Natural killer cell (primary cell): ENCODE measurements around the gene MAPRE2. TPM values are rescaled to one million over a fixed set of nuclear protein-coding genes. Genes with fewer than 3 reads are reported as not detected.
A peak's percentile ranks its signal among the peaks of the same experiment; 100 is the strongest.

Experiments used
- ATAC-seq, 3 donors: fragments of 150-1000 bp in 2 of 3; fragments of 200-7000 bp in 1 of 3; cut with Tn5 transposase; 1 replicate in 1 of 3; 2 replicates in 2 of 3; pipeline ENCODE4 v1.10.0; 2021; ENCODE audit warnings: mild to moderate bottlenecking in 2 of 3, moderate library complexity in 2 of 3
- DNase-seq, 2 donors: peaks; one replicate each; pipeline versions ENCODE4 v3.0.0 to v3.0.0-alpha.2; 2013 to 2021; ENCODE audit warnings: mixed read lengths in 1 of 2
- H3K27ac ChIP-seq: one replicate; pipeline ENCODE4 v1.5.1; 2013; ENCODE audit warnings: mild to moderate bottlenecking, low read length
- H3K27me3 ChIP-seq: one replicate; pipeline ENCODE4 v1.6.1; 2013; ENCODE audit warnings: low read length; ENCODE audit not compliant: control insufficient read depth, insufficient read depth
- H3K36me3 ChIP-seq: one replicate; pipeline ENCODE4 v1.6.1; 2013; ENCODE audit warnings: low read length; ENCODE audit not compliant: control insufficient read depth, insufficient read depth
- H3K4me1 ChIP-seq: one replicate; pipeline ENCODE4 v1.6.1; 2013; ENCODE audit warnings: low read length; ENCODE audit not compliant: control insufficient read depth, insufficient read depth
- H3K4me3 ChIP-seq: one replicate; pipeline ENCODE4 v1.5.1; 2013; ENCODE audit warnings: low read length
- H3K9me3 ChIP-seq: one replicate; pipeline ENCODE4 v1.6.1; 2013; ENCODE audit warnings: low read length; ENCODE audit not compliant: control insufficient read depth, insufficient read depth
- H3K27ac Mint-ChIP-seq, 2 donors: one replicate each; pipeline ENCODE4 v1.8.0; 2022; ENCODE audit warnings: mild to moderate bottlenecking in 2 of 2, mixed read lengths in 2 of 2, moderate library complexity in 1 of 2
- H3K27me3 Mint-ChIP-seq, 2 donors: one replicate each; pipeline ENCODE4 v1.8.0; 2022; ENCODE audit warnings: low read depth in 2 of 2, mixed read lengths in 2 of 2
- H3K36me3 Mint-ChIP-seq: one replicate; pipeline ENCODE4 v1.8.0; 2022; ENCODE audit warnings: mixed read lengths
- H3K4me1 Mint-ChIP-seq, 2 donors: one replicate each; pipeline ENCODE4 v1.8.0; 2022; ENCODE audit warnings: mixed read lengths in 2 of 2
- H3K4me3 Mint-ChIP-seq: one replicate; pipeline ENCODE4 v1.8.0; 2022; ENCODE audit warnings: mild to moderate bottlenecking, moderate library complexity, mixed read lengths
- H3K9me3 Mint-ChIP-seq, 2 donors: one replicate each; pipeline ENCODE4 v1.8.0; 2022; ENCODE audit warnings: mixed read lengths in 2 of 2
- CTCF ChIP-seq: fragments of 200-600 bp; IDR thresholded peaks from one replicate; pipeline ENCODE4 v1.8.0; 2022; ENCODE audit warnings: antibody characterized with exemption
- WGBS: methylation state at CpG from one replicate; pipeline ENCODE4 v1.1.7; 2013; ENCODE audit warnings: missing lambda C conversion rate; ENCODE audit not compliant: insufficient coverage; 5-methylcytosine and 5-hydroxymethylcytosine counted together
- intact Hi-C: fragments of 100-400 bp; cut with micrococcal nuclease; formaldehyde crosslinking; loops from one replicate; pipeline ENCODE4 v1.14.2; 2022
- total RNA-seq, 4 donors: library from RNA; stranded (reverse); fragments of 120-200 nt in 1 of 4; gene quantifications; one replicate each; pipeline versions ENCODE4 v1.2.3 to v1.2.4, GENCODE V29; 2013 to 2022

The MAPRE2 gene
- total RNA-seq, 3 donors from 2014 or later (not counting 1 experiment from before 2014, with no cell fraction given), result 159 to 283 (median 207) TPM

- Mint-ChIP-seq H3K4me3 (peak overlapping the region; percentile 94), H3K4me1 (peaks cover 52 to 57% of the 10 kb centered on the region in 2 donors), H3K9me3 (peaks cover 0 to 4% of the 10 kb centered on the region in 2 donors), H3K36me3 (no peaks in the 10 kb centered on the region), H3K27ac (peak overlapping the region; percentile 95), H3K27me3 (no peaks in the 10 kb centered on the region)
- 7% methylated on average over 3 of the region's 3 CpGs for WGBS
- Histone ChIP-seq H3K27ac (peak overlapping the region; percentile 90), H3K4me1 (peaks cover 15% of the 10 kb centered on the region), H3K4me3 (peak overlapping the region; percentile 44), H3K36me3 (no peaks in the 10 kb centered on the region), H3K27me3 (no peaks in the 10 kb centered on the region), H3K9me3 (no peaks in the 10 kb centered on the region)
- DNase-seq (peak in 1 of 2 donors; percentile 74), ATAC-seq (peak; percentile 61 to 83 (median 70))
- TF ChIP-seq CTCF, result peak; percentile 37
- intact Hi-C loops, result loop anchor here (1.0 kb wide), 1 partner anchor 11 kb away; the partner anchor contains the start of gene MAPRE2
Measured at GRCh38 chr18:35030277-35030989, 10.8 kb upstream of the MAPRE2 start.

- H3K27ac Mint-ChIP-seq, result peak overlapping the region; percentile 95
- Histone ChIP-seq H3K36me3 (no peaks in the 10 kb centered on the region), H3K27me3 (no peaks in the 10 kb centered on the region), H3K9me3 (no peaks in the 10 kb centered on the region), H3K4me3 (no peak overlapping the region), H3K4me1 (peaks cover 15% of the 10 kb centered on the region), H3K27ac (peak overlapping the region; percentile 90)
- H3K36me3 Mint-ChIP-seq, result no peaks in the 10 kb centered on the region
- peaks cover 0 to 4% of the 10 kb centered on the region in 2 donors for H3K9me3 Mint-ChIP-seq
- intact Hi-C loops, result no loop called here
- H3K27me3 Mint-ChIP-seq, result no peaks in the 10 kb centered on the region
- H3K4me3 Mint-ChIP-seq, result peak overlapping the region; percentile 58
- DNase-seq (peak in 1 of 2 donors; percentile 44), ATAC-seq (no peak)
- 25% methylated on average over 1 of the region's 1 CpG for WGBS
- TF ChIP-seq CTCF, result no peak
- H3K4me1 Mint-ChIP-seq, result peaks cover 56 to 57% of the 10 kb centered on the region in 2 donors
Measured at GRCh38 chr18:35032113-35032512, 9.1 kb upstream of the MAPRE2 start.

GRCh38 chr18:35038029-35038428, 3.2 kb upstream of the MAPRE2 start:
- no peaks in the 10 kb centered on the region for H3K36me3 ChIP-seq
- Mint-ChIP-seq H3K27me3 (peaks cover 0 to 4% of the 10 kb centered on the region in 2 donors), H3K27ac (peak overlapping the region; percentile 98 to 99), H3K4me3 (peak overlapping the region; percentile 73), H3K4me1 (peaks cover 66 to 70% of the 10 kb centered on the region in 2 donors), H3K36me3 (no peaks in the 10 kb centered on the region), H3K9me3 (no peaks in the 10 kb centered on the region)
- H3K4me3 ChIP-seq, result no peak overlapping the region
- peaks cover 24% of the 10 kb centered on the region for H3K4me1 ChIP-seq
- H3K27me3 ChIP-seq, result no peaks in the 10 kb centered on the region
- TF ChIP-seq CTCF, result no peak
- no peak for DNase-seq
- intact Hi-C loops, result no loop called here
- peak overlapping the region; percentile 93 for H3K27ac ChIP-seq
- 25% methylated on average over 1 of the region's 1 CpG for WGBS
- no peaks in the 10 kb centered on the region for H3K9me3 ChIP-seq
- ATAC-seq, result peak in 2 of 3 donors; percentile 11 to 17
